GM19023 (cell line): ENCODE results near the gene MCU.
"Not testable (repeated sequence)": the region's sequence is repeated elsewhere in the genome, so short reads cannot be mapped to it uniquely, and the experiment has no call there.

Source experiments
- ATAC-seq: cut with Tn5 transposase; IDR thresholded peaks from one replicate; pipeline ENCODE4 v1.9.1; 2021; ENCODE audit warnings: mild to moderate bottlenecking, moderate library complexity; ENCODE audit not compliant: unreplicated experiment

Gene MCU

DNA sequence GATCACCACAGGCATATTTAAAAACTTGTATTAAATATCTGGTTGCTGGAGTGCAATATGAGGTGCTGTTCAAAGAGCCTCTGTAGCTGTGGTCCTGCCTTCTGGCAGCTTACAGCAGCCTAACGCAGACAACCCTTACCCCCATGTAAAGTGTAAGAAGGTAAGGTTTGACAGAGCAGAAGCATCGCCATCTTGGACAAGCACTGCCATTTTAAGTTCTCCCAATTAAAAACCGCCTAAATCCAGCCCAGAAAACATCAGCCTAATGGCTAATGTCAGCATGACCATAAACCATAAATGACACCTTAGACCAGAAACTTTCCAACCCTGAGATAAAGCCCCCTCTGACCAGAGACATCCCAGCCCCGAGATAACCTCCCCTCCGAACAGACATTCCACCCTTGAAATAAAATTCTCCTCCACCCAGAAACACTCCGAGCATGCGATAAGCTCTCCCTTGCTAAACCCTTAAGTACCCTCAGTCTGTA lies 196.3 kb downstream of the MCU start:
- no peak for ATAC-seq

DNA sequence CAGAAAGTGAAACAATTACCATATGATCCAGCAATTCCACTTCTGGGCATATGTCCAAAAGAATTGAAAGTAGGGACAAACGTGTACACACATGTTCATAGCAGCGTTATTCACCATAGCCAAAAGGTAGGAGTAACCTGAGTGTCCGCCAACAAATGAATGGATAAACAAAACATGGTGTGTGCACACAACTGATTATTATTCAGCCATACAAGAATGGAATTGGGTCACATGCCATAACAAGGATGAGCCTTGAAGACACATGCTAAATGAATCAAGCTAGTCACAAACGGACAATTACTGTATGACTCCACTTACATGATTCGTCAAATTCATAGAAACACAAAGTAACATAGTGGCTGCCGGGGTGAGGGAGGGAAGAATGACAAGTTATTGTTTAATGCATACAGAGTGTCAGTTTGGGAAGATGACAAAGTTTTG lies 197.5 kb downstream of the MCU start:
- ATAC-seq = no peak

DNA sequence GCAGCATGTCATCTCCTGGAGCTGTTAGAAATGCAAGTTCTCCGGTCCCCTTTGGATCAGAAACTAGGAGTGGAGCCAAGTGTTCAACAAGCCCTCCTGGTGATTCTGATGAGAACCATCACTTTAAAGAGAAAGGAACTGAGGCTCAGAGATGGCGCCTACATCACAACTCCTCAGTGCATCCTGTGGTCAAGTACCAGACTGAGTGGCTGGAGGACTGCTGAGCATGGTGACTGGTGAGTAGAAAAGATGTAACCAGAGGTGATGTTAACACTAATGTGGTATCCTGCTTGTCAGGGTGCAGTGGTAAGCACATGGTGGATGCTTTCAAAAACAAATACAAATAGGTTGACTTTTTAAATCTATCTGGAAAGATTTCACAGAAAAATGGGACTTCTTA lies 198.1 kb downstream of the MCU start:
- no peak for ATAC-seq

DNA sequence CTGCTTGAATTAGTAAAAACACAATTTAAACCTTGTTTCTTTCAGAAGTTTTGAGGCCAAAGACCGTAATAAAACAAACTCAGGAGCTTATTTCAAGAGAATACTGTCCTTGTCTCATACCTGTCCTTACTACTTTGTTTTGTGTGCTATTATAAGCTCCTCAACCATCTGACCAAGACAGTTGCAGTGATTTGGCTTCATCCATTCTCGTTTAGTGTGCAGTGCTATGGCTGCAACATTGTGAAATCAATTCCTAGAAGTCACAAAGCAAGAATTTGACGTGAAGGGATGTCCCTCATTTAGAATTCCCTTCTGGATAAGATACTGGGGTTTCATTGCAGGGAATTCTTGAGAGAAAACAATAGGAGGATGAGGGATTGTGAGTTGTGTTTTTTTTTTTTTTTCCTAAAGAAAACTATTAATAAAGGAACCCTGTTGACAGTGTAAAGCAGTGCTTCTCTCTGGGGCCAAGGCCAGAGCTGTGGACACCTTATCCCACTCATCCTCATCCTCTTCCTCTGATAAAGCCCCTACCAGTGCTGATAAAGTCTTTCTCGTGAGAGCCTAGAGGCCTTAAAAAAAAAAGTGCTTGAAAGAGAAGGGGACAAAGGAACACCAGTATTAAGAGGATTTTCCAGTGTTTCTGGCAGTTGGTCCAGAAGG lies 201.3 kb downstream of the MCU start, which contains the start of gene OIT3:
Gene OIT3 (plus strand): TSS at position 604 of the 663 bp plus-strand sequence. CDS start 60 bp downstream, outside the sequence.
- ATAC-seq = no peak

DNA sequence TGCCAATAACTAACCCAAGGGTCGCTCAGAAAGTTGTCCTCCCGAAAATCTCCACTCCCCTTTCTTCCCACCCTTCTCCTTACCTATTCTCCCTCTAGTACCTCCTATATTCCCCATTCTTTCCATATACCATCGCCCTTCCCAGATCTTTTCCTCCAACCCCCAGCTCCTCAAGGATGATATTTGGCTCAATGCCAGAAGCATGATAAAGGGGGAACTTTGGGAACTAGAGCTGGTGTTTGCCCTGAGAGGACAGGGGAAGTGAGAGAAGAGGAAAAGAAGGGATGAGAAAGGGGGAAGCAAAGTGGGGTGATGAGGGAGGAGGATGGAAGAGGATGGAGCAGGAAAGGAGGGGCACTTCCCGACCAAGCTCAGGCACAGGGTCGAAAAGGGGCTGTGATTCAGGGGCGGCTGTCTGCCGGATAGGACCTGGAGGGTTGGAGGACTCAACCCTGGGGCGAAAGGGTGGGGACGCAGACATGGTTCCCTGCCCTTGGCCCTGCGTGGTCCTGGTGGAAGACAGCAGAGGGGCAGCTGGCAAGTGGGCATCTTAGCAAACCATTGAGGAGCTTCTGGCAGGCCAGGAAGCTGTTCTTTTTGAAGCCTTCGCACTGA lies 203.4 kb downstream of the MCU start:
- no peak for ATAC-seq

DNA sequence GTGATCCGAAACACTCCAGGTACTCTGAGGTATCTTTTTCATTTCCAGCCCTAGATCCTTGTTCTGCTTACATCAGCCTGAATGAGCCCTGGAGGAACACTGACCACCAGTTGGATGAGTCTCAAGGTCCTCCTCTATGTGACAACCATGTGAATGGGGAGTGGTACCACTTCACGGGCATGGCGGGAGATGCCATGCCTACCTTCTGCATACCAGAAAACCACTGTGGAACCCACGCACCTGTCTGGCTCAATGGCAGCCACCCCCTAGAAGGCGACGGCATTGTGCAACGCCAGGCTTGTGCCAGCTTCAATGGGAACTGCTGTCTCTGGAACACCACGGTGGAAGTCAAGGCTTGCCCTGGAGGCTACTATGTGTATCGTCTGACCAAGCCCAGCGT lies 206.7 kb downstream of the MCU start:
- ATAC-seq = no peak

DNA sequence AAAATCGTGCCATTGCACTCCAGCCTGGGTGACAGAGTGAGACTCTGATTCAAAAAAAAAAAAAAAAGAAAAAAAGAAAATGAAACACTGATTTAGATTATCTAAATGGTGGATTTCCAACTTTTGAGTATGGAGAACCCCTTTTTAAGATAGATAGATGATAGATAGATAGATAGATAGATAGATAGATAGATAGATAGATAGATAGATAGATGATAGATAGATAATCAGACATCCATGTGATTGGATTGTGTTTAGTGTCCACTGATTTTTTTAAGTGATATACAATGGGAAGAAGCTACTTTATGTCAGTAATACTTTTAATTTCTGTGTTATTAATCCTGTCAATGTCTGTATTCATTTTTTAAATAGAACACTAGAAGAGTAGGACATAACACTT lies 207.6 kb downstream of the MCU start:
- no peak for ATAC-seq

DNA sequence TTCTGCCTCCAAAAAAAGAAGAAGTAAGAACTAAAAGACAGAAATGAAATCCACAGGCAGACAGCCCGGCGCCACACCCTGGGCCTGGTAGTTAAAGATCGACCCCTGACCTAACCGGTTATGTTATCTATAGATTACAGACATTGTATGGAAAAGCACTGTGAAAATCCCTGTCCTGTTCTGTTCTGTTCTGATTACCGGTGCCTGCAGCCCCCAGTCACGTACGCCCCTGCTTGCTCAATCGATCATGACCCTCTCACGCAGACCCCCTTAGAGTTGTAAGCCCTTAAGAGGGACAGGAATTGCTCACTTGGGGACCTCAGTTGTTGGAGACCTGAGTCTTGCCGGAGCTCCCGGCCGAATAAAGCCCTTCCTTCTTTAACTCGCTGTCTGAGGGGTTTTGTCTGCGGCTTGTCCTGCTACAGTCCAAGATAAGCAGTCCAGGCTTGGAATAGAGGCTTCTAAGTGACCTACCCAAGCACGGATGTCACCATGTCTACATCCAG lies 212.1 kb downstream of the MCU start:
- not testable (repeated sequence) for ATAC-seq

DNA sequence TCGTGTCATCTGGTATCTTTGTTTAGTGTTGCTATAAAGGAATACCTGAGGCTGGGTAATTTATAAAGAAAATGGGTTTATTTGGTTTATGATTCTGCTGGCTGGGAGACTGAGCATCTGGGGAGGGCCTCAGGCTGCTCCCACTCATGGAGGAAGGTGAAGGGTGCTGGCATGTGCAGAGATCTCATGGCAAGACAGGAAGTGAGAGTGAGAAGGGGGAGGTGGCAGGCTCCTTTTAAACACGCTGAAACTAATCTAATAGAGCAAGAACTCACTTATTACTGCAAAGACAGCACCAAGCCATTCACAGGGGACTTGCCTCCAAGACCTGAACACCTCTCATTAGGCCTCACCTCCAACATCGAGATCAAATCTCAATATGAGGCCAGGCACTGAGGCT lies 212.9 kb downstream of the MCU start:
- ATAC-seq = no peak

DNA sequence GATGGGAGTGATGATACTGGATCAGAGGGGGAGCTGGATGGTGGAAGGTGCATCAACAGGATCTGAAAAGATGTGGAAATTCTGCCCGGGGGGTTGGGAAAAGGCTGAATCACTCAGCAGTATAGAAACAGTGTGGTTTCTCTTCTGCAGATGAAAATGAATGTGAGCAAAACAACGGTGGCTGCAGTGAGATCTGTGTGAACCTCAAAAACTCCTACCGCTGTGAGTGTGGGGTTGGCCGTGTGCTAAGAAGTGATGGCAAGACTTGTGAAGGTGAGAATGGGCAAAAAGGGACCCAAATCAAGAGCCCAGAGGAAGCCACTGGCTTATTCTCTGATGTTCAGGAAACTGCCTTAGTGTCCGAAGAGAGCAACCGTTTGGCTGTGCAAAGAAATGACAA lies 214.5 kb downstream of the MCU start:
- ATAC-seq = no peak

DNA sequence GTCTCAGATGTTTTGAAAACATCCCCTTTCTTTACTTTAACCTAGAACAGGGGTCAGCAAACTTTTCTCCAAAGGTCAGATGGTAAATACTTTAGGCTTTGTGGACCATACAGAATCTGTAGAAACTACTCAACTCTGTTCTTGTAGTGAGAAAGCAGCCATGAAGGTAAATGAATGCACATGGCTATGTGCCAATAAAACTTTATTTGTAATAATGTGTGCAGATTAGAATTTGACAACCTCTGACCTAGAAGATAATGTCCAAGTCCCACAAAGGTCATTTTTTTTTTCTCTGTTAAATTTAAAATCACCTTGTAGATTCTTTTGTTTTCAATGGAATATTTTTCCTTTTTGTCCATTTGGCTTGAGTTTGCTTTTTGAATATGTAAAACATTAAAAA lies 218.8 kb downstream of the MCU start:
- no peak for ATAC-seq

DNA sequence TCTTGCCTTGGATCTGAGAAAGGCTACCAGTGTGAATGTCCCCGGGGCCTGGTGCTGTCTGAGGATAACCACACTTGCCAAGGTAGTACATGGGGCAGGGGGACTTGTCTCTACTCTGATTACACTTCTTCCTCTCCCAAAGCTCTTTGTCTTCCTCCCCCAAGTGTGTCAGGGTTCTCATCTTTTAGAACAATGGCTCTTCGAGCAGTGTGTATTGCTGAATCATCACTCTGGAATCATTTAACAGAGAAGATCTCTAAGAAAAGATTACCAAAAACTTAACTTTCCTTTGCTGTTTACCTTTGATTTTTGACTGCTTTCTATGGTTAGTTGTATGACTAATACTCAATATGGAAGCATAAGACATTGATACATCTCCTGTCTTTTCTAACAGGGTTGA lies 219.8 kb downstream of the MCU start:
- no peak for ATAC-seq

DNA sequence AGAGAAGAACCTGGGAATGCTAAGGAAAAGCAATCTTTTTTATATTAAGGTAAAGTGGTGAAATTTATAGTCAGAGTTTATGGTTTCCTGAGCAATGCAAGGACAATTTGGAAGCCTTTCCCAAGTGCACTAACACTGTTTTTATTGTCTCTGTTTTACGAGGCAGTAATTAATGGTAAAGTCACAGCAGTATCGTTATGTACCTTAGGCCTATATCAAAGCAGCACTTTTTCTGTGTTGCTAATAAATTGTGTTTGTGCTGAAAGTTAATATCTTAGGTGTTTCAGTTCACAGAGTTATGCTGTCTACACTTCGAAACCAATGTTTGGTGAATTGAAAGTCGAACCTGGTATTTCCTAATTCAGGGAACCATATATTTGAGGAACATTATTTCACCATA lies 220.8 kb downstream of the MCU start:
- no peak for ATAC-seq

DNA sequence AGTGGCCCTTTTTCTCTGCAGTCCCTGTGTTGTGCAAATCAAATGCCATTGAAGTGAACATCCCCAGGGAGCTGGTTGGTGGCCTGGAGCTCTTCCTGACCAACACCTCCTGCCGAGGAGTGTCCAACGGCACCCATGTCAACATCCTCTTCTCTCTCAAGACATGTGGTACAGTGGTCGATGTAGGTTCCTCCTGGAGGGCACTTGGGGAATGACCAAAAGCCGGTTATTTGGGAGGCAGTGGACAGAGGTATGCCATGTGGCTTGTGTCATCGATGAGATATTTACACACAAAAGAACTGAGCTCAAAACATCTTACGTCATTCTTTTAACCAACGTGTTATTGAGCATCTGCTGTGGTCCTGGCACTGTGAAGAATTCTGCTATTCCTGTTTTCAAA lies 221.3 kb downstream of the MCU start:
- no peak for ATAC-seq

DNA sequence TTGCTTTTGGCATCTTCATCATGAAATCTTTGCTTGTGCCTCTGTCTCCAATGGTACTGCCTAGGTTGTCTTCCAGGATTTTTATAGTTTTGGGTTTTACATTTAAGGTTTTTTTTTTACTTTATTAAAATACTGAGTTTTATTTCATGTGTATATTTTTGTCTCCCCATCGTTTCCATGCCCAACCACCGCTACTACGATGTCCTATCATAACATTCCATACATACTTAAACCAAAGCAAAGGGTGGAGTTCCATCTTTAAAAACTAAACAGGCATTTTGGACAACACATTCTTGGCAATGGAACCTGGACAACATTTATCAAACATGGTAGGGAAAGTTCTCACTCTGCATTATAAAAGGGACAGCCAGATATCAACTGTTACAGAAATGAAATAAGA lies 225.3 kb downstream of the MCU start:
- not testable (repeated sequence) for ATAC-seq

DNA sequence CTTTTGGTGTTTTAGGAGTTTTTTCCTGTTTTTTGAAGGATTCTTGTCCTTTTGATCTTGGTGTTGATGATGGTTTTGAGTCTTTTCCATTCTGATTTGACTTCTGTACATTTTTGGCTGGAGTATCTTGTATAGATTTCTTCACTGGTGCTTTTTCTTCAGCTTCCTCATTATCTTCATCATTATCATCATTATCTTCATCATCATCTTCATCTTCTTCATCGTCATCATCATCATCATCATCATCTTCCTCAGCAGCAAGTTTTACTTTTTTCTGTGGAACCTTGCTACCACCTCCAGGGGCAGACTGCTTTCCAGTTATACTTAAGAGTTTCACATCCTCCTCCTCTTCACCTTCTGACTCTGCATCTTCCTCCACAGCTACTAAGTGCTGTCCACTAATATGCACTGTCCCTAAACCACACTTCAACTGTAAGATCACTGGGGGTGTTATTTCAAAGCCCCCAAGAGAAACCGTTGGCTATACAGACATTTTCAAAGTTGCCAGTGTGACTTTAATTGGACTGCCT lies 225.9 kb downstream of the MCU start:
- not testable (repeated sequence) for ATAC-seq

DNA sequence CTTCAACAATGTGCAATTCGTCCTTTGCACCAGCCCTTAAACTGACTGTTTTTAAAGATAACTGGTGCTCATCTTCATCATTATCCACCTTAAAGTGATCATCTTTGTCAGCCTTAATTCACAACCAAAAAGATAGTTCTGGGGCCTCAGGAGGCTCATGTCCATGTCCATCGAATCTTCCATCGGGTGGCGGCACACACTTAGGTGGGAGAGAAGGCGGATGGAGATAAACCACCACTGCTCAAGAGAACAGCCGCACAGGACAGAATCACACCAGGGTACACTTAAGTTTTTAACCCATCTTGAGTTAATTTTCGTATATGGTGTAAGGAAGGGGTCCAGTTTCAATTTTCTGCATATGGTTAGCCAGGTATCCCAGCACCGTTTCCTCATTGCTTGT lies 226.4 kb downstream of the MCU start:
- ATAC-seq = no peak

DNA sequence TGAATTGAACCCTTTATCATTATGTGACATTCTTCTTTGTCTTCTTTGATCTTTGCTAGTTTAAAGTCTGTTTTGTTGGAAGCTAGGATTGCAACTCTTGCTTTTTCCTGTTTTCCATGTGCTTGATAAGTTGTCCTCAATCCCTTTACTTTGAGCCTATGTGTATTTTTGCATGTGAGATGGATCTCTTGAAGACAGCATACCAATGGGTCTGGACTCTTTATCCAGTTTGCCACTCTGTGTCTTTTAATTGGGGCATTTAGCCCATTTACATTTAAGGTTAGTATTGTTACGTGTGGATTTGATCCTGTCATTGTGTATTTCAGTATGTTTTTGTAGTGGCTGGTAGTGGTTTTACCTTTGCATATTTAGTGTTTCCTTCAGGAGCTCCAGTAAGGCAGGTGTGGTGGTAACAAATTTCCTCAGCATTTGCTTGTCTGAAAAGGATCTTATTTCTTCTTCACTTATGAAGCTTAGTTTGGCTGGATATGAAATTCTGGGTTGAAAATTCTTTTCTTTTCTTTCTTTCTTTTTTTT lies 229.3 kb downstream of the MCU start:
- ATAC-seq = not testable (repeated sequence)

DNA sequence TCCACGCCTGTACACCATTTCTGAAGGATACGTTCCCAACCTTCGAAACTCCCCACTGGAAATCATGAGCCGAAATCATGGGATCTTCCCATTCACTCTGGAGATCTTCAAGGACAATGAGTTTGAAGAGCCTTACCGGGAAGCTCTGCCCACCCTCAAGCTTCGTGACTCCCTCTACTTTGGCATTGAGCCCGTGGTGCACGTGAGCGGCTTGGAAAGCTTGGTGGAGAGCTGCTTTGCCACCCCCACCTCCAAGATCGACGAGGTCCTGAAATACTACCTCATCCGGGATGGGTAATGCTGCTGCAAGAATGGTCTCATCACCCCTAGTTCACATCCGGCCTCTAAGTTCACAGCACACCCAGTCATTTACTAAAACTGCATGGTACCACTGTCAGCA lies 232.4 kb downstream of the MCU start:
- no peak for ATAC-seq

DNA sequence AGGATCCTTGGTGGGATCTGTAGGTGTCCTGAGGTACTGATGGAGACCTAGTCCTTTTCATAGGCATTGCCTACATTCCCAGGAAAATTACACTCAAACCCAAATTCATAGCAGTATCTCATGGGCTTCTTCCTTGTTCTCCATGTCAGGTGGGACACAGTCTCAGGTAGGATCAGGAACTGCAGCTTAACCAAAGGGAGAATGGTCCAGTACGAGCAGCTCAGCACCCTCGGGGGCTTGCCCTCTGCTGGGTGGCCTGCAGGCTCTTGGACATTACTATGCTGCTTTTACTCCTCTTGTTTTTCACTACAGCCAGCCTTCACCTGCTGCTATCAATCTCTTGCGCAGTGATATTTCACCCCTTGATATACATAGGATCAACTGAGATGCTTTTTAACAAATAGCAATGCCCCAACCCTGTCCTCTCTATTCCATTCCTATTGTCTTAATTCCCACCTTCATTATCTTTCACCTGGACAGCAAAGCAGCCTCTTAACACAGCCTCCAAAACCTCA lies 234.1 kb downstream of the MCU start:
- no peak for ATAC-seq

DNA sequence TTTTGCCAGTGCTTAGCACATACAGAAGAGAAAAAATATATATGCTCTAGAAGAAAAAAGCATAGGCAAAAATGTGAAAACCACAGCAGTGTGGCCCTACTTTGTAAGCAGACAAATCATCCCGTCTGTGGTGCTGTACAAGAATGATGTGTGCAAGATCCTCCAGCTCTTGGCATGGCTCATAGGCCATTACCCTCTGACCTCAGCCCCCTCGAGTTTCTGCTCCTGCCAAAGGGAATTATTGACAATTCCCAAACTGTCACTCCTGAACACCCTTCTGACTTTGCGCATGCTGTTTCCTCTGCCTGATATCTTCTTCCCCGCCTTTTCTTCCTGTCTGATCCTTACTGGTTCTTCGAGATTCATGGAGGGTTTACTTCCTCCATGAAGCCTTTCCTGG lies 235.5 kb downstream of the MCU start:
- no peak for ATAC-seq

DNA sequence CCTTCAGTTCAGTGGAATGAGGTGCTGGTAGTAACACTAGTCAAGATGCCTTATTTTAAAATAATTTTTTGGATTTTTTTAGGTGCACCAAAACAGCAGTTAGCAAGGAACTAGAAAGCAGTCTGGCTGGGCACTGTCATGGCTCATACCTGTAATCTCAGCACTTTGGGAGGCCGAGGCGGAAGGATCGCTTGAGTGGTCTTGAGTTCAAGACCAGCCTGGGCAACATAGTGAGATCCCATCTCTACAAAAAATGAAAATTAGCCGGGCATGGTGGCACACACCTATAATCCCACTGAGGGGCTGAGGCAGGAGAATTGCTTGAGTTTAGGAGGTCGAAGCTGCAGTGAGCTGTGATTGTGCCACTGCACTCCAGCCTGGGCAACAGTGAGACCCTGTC lies 236.9 kb downstream of the MCU start:
- no peak for ATAC-seq
